HepG2 (cell line): Measurements from ENCODE around the gene COL9A3. TPM values are rescaled to one million over a fixed set of nuclear protein-coding genes. Genes with fewer than 3 reads are reported as not detected.

Source experiments
- AGO2 ChIP-seq: fragments of 200-400 bp; formaldehyde crosslinking; optimal IDR thresholded peaks from 2 replicates; pipeline ENCODE3; 2017; ENCODE audit warnings: mild to moderate bottlenecking, low read depth, low read length, moderate library complexity
- ATF4 ChIP-seq, 2 experiments: fragments of 450-650 bp in 1 of 2; sonication (generic) in 1 of 2; formaldehyde crosslinking; IDR thresholded peaks; 2 replicates each; pipeline versions ENCODE4 v1.5.0 to v1.8.0; 2020 to 2022; ENCODE audit warnings: mild to moderate bottlenecking in 1 of 2, missing genetic modification reagents in 1 of 2
- BORCS8-MEF2B ChIP-seq: sonication (generic); formaldehyde crosslinking; IDR thresholded peaks from 2 replicates; pipeline ENCODE4 v1.8.0; 2022; ENCODE audit warnings: mild to moderate bottlenecking, missing genetic modification reagents
- CERS6 ChIP-seq: sonication (generic); formaldehyde crosslinking; IDR thresholded peaks from 2 replicates; pipeline ENCODE4 v1.5.0; 2020; ENCODE audit warnings: missing genetic modification reagents
- ETV5 ChIP-seq: IDR thresholded peaks from 2 replicates; pipeline ENCODE4 v1.6.1; 2018; ENCODE audit warnings: missing biosample characterization, missing genetic modification reagents, inconsistent platforms, borderline replicate concordance
- KLF15 ChIP-seq: sonication (generic); formaldehyde crosslinking; IDR thresholded peaks from 2 replicates; pipeline ENCODE4 v1.8.1; 2023; ENCODE audit warnings: borderline replicate concordance, mild to moderate bottlenecking, inconsistent platforms, missing genetic modification reagents, mixed read lengths
- KMT2B ChIP-seq: IDR thresholded peaks from 2 replicates; pipeline ENCODE4 v1.6.1; 2016; ENCODE audit warnings: missing genetic modification reagents, missing compliant biosample characterization
- MTF2 ChIP-seq: sonication (generic); formaldehyde crosslinking; IDR thresholded peaks from 2 replicates; pipeline ENCODE4 v1.5.0; 2020; ENCODE audit warnings: missing genetic modification reagents, borderline replicate concordance
- NCOA5 ChIP-seq: sonication (generic); formaldehyde crosslinking; IDR thresholded peaks from 2 replicates; pipeline ENCODE4 v1.4.0; 2020; ENCODE audit warnings: missing genetic modification reagents
- PHF21A ChIP-seq: sonication (generic); formaldehyde crosslinking; IDR thresholded peaks from 2 replicates; pipeline ENCODE4 v1.5.0; 2020; ENCODE audit warnings: mild to moderate bottlenecking, missing genetic modification reagents
- PPARG ChIP-seq: conservative IDR thresholded peaks from 2 replicates; pipeline ENCODE4 v1.6.1; 2016; ENCODE audit warnings: missing biosample characterization, missing genetic modification reagents
- SMARCC2 ChIP-seq: fragments of 450-650 bp; IDR thresholded peaks from 2 replicates; pipeline ENCODE4 v1.6.1; 2017; ENCODE audit warnings: antibody characterized with exemption, mild to moderate bottlenecking
- SOX13 ChIP-seq, 3 experiments: fragments of 450-650 bp in 1 of 3; sonication (generic) in 1 of 3; formaldehyde crosslinking in 1 of 3; IDR thresholded peaks in 2 of 3; conservative IDR thresholded peaks in 1 of 3; 2 replicates each; pipeline versions ENCODE4 v1.5.0 to v1.6.1; 2016 to 2020; ENCODE audit warnings: antibody characterized with exemption in 1 of 3, mild to moderate bottlenecking in 1 of 3, missing compliant biosample characterization in 1 of 3, missing genetic modification reagents in 1 of 3, moderate library complexity in 1 of 3
- STAT6 ChIP-seq: sonication (generic); formaldehyde crosslinking; IDR thresholded peaks from 2 replicates; pipeline ENCODE4 v1.4.0; 2020; ENCODE audit warnings: missing genetic modification reagents, mild to moderate bottlenecking, borderline replicate concordance
- TERF1 ChIP-seq: sonication (generic); formaldehyde crosslinking; IDR thresholded peaks from 2 replicates; pipeline ENCODE4 v1.8.0; 2022; ENCODE audit warnings: mild to moderate bottlenecking, missing genetic modification reagents, moderate library complexity
- YY1 ChIP-seq: IDR thresholded peaks from 2 replicates; pipeline ENCODE4 v1.6.1; 2011; ENCODE audit warnings: low read length, low read depth, moderate library complexity, mild to moderate bottlenecking; ENCODE audit not compliant: insufficient read depth, insufficient replicate concordance
- ZFY ChIP-seq: sonication (generic); formaldehyde crosslinking; IDR thresholded peaks from 2 replicates; pipeline ENCODE4 v1.4.0; 2020; ENCODE audit warnings: missing genetic modification reagents
- ZMYM4 ChIP-seq: sonication (generic); formaldehyde crosslinking; IDR thresholded peaks from 2 replicates; pipeline ENCODE4 v1.8.1; 2023; ENCODE audit warnings: mild to moderate bottlenecking, missing genetic modification reagents
- ZNF10 ChIP-seq: sonication (generic); formaldehyde crosslinking; IDR thresholded peaks from 2 replicates; pipeline ENCODE4 v1.4.0; 2020; ENCODE audit warnings: mild to moderate bottlenecking, low read depth, missing genetic modification reagents, borderline replicate concordance
- ZNF224 ChIP-seq: sonication (generic); formaldehyde crosslinking; IDR thresholded peaks from 2 replicates; pipeline ENCODE4 v1.5.0; 2020; ENCODE audit warnings: mild to moderate bottlenecking, missing genetic modification reagents
- ZNF432 ChIP-seq: sonication (generic); formaldehyde crosslinking; IDR thresholded peaks from 2 replicates; pipeline ENCODE4 v1.5.0; 2020; ENCODE audit warnings: missing genetic modification reagents, mild to moderate bottlenecking, borderline replicate concordance
- ZNF451 ChIP-seq: sonication (generic); formaldehyde crosslinking; IDR thresholded peaks from 2 replicates; pipeline ENCODE4 v1.5.0; 2020; ENCODE audit warnings: mild to moderate bottlenecking, missing genetic modification reagents
- ZNF652 ChIP-seq: IDR thresholded peaks from 2 replicates; pipeline ENCODE4 v1.6.1; 2016; ENCODE audit warnings: low read depth, borderline replicate concordance
- polyA plus RNA-seq, 8 experiments: library from polyadenylated mRNA; depleted of rRNA in 3 of 8; stranded (reverse) in 7 of 8; unstranded in 1 of 8; fragments of >200 nt; fragmentation: Illumina TruSeq in 4 of 8; extraction: Trizol in 4 of 8; gene quantifications; 2 replicates each; pipeline versions ENCODE4 v1.2.1 to v1.2.3, GENCODE V29; 2011 to 2016; ENCODE audit warnings: low read depth in 4 of 8, missing spikeins in 1 of 8, mixed read lengths in 1 of 8; ENCODE audit not compliant: insufficient read depth in 1 of 8
- total RNA-seq, 5 experiments: library from RNA; depleted of rRNA; stranded (reverse); fragments of >200 nt; fragmentation: Illumina TruSeq; extraction: Trizol; gene quantifications; 2 replicates each; pipeline ENCODE4 v1.2.3, GENCODE V29; 2016; ENCODE audit warnings: low read depth in 1 of 5

Gene COL9A3
- total and polyA plus RNA-seq, 2 of the 13 experiments (the other 11 are each of a cell fraction or from before 2014, with no cell fraction given) = 155 to 204 TPM

GRCh38 chr20:62876902-62877816 lies 60.3 kb downstream of the COL9A3 start (continued):
- no peak for TF ChIP-seq SOX13 (IDR thresholded peaks at IDR 0.05)
- no peak for TF ChIP-seq SOX13 (CRISPR knock-in tag; conservative IDR thresholded peaks at IDR 0.05 in 1 of 2, IDR thresholded peaks at IDR 0.05 in 1 of 2)
- TF ChIP-seq MTF2 (CRISPR knock-in tag) = peak; percentile 43; the same call in 1 of the 2 replicates
- TF ChIP-seq ZFY (CRISPR knock-in tag) = no peak
- no peak for TF ChIP-seq ZNF10 (CRISPR knock-in tag)
- TF ChIP-seq AGO2 = peak; percentile 93
- TF ChIP-seq KLF15 = no peak
- TF ChIP-seq CERS6 (CRISPR knock-in tag) = no peak
- peak; percentile 10 for TF ChIP-seq YY1
- TF ChIP-seq TERF1 = no peak
- no peak for TF ChIP-seq STAT6
- TF ChIP-seq BORCS8-MEF2B = no peak
- 0 out of 2 replicates have a peak, but pooled peaks have one; percentile 19 for TF ChIP-seq ETV5
- no peak for TF ChIP-seq ATF4 (CRISPR knock-in tag; IDR thresholded peaks at IDR 0.05)
- no peak for TF ChIP-seq NCOA5 (CRISPR knock-in tag)
- TF ChIP-seq ZNF652 (CRISPR knock-in tag) = no peak
- no peak for TF ChIP-seq ZNF224 (CRISPR knock-in tag)
- TF ChIP-seq ZNF451 (CRISPR knock-in tag) = no peak
- TF ChIP-seq ZMYM4 (CRISPR knock-in tag) = no peak
- TF ChIP-seq ZNF432 (CRISPR knock-in tag) = no peak
- no peak for TF ChIP-seq SMARCC2
- TF ChIP-seq PHF21A = 0 out of 2 replicates have a peak, but pooled peaks have one; percentile 30
- no peak for TF ChIP-seq PPARG (CRISPR knock-in tag)
- TF ChIP-seq KMT2B (CRISPR knock-in tag) = no peak
